SIG-M5 treated with dmso at 0.1 percent for 504 hours (cell line): ENCODE results near the gene ADCY4.

Experiments
- DNase-seq: peaks from one replicate; lab custom pipeline; 2025; ENCODE audit not compliant: unreplicated experiment; lab: John Stamatoyannopoulos, UW

The ADCY4 gene

DNA sequence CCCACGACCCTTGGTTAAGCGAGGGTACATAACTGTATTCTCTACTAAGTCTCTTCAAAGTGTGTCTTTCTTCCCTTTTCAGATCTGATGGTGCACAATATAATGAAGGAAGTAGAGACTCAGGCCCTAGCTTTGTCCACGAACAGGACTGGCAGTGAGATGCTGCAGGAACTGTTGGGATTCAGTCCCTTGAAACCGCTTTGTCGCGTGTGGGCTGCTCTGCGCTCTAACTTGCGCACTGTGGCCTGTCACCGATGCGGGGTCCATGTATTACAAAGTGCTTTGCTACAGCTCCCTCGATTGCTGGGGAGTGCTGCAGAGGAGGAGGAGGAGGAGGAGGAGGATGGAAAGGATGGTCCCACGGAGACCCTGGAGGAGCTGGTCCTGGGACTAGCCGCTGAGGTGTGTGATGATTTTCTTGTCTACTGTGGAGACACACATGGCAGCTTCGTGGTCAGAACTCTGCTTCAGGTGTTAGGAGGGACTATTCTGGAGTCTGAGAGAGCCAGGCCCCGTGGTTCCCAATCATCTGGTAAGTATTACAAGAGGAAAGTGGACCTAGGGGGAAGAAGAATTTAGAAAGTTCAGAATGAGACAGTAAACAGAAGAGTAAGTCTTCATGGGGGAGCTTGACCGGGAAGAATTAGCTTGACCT lies 34.4 kb downstream of the ADCY4 start:
- DNase-seq, result no peak

GRCh38 chr14:24299255-24300191 lies 35.3 kb downstream of the ADCY4 start, which contains the start of the genes DHRS1 and NOP9:
Gene DHRS1 (minus strand): TSS chr14:24299780. CDS start chr14:24299106, 674 bp downstream.
Gene NOP9 (plus strand): TSS chr14:24299850. CDS start chr14:24299955, 105 bp downstream.
- DNase-seq, result peak; percentile 87

DNA sequence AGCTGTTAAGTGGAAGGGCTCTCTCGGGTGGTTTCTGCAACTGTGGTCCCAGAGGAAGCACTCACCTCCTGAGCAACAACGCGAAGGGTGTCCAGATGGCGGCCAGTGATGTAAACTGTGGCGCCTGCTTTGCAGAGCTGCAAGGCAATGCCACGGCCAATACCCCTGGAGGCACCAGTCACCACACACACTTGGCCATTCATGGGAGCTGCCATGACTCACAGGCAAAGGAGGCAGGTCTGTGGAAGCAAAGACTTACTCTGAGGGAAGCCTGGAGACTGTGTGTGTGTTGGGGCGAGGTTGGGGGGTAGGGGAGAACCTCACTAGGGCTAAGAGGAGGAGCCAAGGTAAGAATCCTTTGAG lies 36.0 kb downstream of the ADCY4 start:
- DNase-seq, result peak; percentile 26

DNA sequence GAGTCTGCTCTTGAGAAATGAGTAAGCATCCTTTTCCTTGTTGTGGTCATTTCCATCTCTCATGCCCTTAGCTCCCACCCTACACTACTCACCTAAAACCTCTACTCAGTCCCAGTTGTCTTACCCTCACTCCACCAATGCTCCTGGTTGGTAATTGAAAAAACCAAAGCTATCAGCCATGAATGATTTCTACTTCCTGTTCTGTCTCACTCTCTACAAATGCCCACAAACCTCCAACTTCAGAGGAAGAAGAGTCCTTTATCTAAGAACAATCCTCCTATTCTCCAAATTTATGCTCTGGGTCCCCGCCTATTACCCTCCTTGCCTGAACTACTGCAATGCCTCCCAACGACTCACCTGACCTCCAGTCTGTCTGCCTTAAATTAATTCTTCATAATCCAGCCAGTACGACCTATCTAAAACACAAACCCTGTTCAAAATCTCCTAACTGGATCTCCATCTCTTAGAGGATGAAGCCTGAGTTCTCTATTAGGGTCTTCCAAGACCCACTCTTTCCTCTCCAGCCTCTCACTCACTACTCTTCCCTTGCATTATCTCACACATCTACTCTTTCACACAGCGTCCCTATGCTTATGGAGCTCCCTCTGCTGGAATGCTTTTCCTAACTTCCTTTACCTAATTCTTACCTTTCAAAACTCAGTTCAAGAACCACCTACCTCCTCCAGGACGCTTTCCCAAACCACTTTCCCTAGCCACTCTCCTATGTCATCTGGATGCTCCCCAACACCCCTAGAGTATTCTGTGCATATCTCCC lies 37.5 kb downstream of the ADCY4 start:
- peak; percentile 37 for DNase-seq

- peak; percentile 75 for DNase-seq
Observed at GRCh38 chr14:24296341-24297157, 38.3 kb downstream of the ADCY4 start.

DNA sequence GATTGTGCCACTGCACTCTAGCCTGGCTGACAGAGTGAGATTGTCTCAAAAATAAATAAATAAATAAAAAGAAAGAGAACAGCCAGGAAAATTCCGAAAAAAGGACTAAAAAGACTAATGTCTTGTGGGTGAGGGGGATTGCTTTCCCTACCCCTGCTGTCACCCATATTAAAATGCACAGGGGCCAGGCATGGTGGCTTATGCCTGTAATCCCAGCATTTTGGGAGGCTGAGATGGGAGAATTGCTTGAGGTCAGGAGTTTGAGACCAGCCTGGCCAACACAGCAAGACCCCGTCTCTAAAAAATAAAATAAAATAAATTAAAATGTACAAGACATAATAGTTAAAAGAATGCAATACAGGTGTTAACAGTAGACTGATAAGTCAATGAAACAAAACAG lies 41.3 kb downstream of the ADCY4 start:
- DNase-seq, result no peak

GRCh38 chr14:24292118-24292807 lies 42.6 kb downstream of the ADCY4 start:
- no peak for DNase-seq

GRCh38 chr14:24291446-24292117 lies 43.3 kb downstream of the ADCY4 start:
- no peak for DNase-seq

DNA sequence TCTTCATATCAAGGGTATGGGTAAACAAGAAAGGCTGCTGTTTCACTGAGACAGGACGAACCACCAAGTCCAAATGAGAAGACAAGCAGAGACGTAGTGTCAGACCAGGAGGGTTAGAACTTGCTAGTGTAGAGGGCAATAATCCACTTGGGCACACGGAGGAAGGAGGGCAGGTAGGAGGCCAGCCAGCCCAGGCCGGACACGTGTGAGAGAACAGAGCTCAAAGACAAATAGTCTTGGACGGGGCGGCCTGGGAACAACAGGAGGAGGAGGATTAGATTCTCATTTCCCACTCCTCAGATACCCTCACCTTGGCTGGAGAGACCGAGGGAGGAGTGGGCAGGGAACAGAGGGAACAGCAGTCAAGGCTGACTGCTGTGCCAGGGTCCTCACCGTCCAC lies 44.1 kb downstream of the ADCY4 start:
- DNase-seq, result no peak

DNA sequence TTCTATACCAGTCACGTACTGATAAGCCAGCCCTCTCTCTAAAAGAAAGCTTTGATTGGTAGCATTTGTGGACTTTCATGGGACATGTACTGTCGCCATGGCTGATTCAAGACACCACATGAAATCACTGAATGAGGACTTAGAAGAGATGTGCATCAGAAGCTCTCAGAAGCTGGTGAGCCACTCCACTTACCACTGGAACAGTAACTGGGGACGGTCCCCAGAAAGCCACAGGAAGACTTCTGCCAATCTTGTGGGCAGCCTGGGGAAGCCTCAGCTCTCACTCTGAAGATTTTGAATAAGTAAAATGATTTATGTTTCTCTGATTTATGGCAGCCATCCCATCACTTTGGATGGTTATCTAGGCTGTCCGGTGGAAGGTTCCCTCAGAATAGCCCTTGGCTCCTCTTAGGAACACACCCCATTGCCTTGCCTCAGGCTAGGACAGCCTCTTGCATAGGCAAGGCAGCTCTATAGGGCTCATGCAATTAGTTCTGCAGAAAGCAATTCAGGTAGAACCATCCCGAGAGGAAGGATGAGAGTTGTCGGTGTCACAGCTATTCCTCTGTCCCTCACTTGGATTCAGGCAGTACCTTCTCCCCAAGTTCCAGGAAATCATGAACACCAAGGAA lies 45.1 kb downstream of the ADCY4 start:
- DNase-seq, result no peak

DNA sequence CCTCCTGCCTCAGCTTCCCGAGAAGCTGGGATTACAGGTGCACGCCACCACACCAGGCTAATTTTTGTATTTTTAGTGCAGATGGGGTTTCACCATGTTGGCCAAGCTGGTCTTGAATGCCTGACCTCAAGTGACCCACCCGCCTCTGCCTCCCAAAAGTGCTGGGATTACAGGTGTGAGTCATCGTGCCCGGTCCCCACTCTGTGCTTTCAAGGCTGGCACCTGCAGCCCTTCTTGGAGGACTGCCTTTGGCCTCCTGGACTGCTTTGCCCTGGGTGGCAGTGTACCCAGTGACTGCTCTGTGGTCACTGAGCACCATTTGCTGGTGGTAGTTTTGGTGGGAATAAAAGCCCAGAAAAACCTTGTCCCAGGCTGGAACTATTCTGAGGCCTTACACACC lies 47.9 kb downstream of the ADCY4 start:
- DNase-seq, result no peak

GRCh38 chr14:24285351-24285750 lies 49.5 kb downstream of the ADCY4 start:
- no peak for DNase-seq

DNA sequence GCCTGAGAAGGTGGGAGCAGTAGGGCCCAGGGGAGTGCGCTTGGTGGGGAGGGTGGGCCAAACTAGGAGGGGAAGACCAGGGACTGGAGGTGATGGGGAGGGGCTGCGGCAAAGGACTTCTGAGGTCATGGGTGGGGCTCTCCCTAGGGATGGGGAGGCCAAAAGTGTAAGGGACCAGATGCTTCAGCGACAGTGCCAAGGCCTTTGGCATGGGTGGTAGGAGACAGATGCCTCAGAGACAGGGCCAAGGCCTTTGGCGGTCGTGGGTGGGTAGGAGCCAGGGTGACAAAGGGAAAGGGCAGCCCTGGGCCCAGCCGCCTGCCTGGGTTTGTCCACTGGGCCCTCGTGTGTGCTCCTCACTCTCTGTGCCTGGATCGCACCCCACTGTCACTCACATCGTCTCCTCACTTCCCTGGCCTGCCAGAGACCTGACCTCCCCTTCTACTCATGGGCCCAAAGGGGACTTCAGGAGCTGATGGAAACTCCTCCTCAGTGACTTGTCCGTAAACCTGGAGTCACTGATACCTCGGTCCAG lies 50.3 kb downstream of the ADCY4 start:
- no peak for DNase-seq

DNA sequence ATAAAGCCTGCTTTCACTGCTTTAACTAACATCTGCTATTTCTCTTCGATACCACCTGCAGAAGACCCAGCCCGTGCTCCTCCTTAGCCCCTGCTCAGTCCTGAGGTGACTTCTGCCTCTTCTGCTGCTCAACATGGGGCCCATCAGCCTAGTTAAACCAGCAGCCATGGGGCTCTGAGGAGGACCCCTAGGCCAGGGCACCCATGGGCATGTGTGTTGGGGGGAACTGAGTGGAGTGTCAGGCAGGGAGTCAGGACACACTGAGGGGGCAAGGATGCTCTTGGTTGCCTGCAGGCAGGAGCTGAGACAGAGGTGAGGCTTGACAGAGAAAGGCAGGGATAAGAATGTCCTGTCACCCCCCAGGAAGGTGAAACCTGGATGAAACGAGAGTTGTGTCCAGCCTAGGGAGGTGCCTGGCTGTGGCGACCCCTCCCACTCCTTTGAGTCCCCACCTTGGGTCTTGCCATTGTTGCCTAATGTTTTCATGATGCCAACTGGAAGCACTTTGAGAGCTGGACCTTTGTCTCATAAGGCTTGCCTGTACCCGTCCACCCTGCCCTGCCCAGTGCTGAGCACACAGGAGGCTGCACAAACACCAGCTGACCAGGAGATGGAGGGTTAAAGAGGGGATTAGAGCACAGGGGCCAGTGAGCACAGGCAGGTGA lies 50.9 kb downstream of the ADCY4 start:
- no peak for DNase-seq

GRCh38 chr14:24282736-24283135 lies 52.1 kb downstream of the ADCY4 start:
- DNase-seq, result no peak

- no peak for DNase-seq
Observed at GRCh38 chr14:24281636-24282035, 53.2 kb downstream of the ADCY4 start.

GRCh38 chr14:24280797-24281460 lies 53.9 kb downstream of the ADCY4 start:
- no peak for DNase-seq
